ENCODE measurements around the gene VPS51. TPM values are rescaled to one million over a fixed set of nuclear protein-coding genes. Genes with fewer than 3 reads are reported as not detected.

Gene VPS51
- total RNA-seq, 2 experiments from 2014 or later = 119 to 214 TPM

- Histone ChIP-seq H3K27ac (ENCODE audit: low read depth, low read length, poor library complexity, severe bottlenecking) (peak overlapping the region; percentile 73), H4K20me1 (ENCODE audit: insufficient read depth, low read length) (peaks cover 8% of the 10 kb centered on the region; the same call in 1 of the 2 replicates), H3K4me1 (ENCODE audit: insufficient read depth, low read length, poor library complexity, severe bottlenecking) (peaks cover 65% of the 10 kb centered on the region), H3K9me2 (ENCODE audit: insufficient read depth, low read length) (no peaks in the 10 kb centered on the region), H3K4me3 (ENCODE audit: low read depth, low read length, poor library complexity, severe bottlenecking) (no peak overlapping the region), H3K9me3 (ENCODE audit: low read length) (no peaks in the 10 kb centered on the region), H2AFZ (ENCODE audit: low read length) (no peak overlapping the region), H3K4me2 (ENCODE audit: low read length) (peak overlapping the region; percentile 91), H3K79me2 (ENCODE audit: insufficient read depth, low read depth, low read length) (peaks cover 17% of the 10 kb centered on the region), H3K36me3 (ENCODE audit: insufficient read depth, low read length) (peaks cover 59% of the 10 kb centered on the region)
- DNase-seq (ENCODE audit: low spot score) = no peak
- ChIA-PET POLR2A (no interaction called here), CTCF (ENCODE audit: unreplicated experiment) (no interaction called here)
- TF ChIP-seq CTCF (conservative IDR thresholded peaks at IDR 0.05; ENCODE audit: low read length) = no peak
- TF ChIP-seq EZH2phosphoT487 (IDR thresholded peaks at IDR 0.05; ENCODE audit: borderline replicate concordance, low read depth, low read length) = no peak
- intact Hi-C loops (cut with micrococcal nuclease; ENCODE audit: unreplicated experiment) = loop anchor here (10.0 kb wide), 1 partner anchor 339 kb away; the partner anchor contains the start of gene SF1
- no TSS peak for BruUV-seq (replicated peaks)
Measured at GRCh38 chr11:65113839-65114238, 17.8 kb downstream of the VPS51 start.

- intact Hi-C loops (cut with micrococcal nuclease; ENCODE audit: unreplicated experiment) = loop anchor here (10.0 kb wide), 1 partner anchor 340 kb away; the partner anchor contains the start of gene SF1
- Histone ChIP-seq H3K4me3 (ENCODE audit: low read depth, low read length, poor library complexity, severe bottlenecking) (no peak overlapping the region), H3K27ac (ENCODE audit: low read depth, low read length, poor library complexity, severe bottlenecking) (no peak overlapping the region), H3K9me2 (ENCODE audit: insufficient read depth, low read length) (no peaks in the 10 kb centered on the region), H2AFZ (ENCODE audit: low read length) (no peak overlapping the region), H3K9me3 (ENCODE audit: low read length) (no peaks in the 10 kb centered on the region), H3K36me3 (ENCODE audit: insufficient read depth, low read length) (peaks cover 62% of the 10 kb centered on the region), H4K20me1 (ENCODE audit: insufficient read depth, low read length) (peaks cover 8% of the 10 kb centered on the region; the same call in 1 of the 2 replicates), H3K4me1 (ENCODE audit: insufficient read depth, low read length, poor library complexity, severe bottlenecking) (peaks cover 74% of the 10 kb centered on the region), H3K79me2 (ENCODE audit: insufficient read depth, low read depth, low read length) (peaks cover 24% of the 10 kb centered on the region), H3K4me2 (ENCODE audit: low read length) (no peak overlapping the region)
- no TSS peak for BruUV-seq (replicated peaks)
- ChIA-PET POLR2A (no interaction called here), CTCF (ENCODE audit: unreplicated experiment) (no interaction called here)
- no peak for TF ChIP-seq EZH2phosphoT487 (IDR thresholded peaks at IDR 0.05; ENCODE audit: borderline replicate concordance, low read depth, low read length)
- TF ChIP-seq CTCF (conservative IDR thresholded peaks at IDR 0.05; ENCODE audit: low read length) = no peak
- no peak for DNase-seq (ENCODE audit: low spot score)
Measured at GRCh38 chr11:65114538-65115171, 18.6 kb downstream of the VPS51 start.

Measured in OCI-LY7 (cell line).